ENCODE measurements around the gene RBM41.
"Not testable (repeated sequence)": the region's sequence is repeated elsewhere in the genome, so short reads cannot be mapped to it uniquely, and the experiment has no call there.

RBM41 gene

GRCh38 chrX:107123750-107124149 lies 5.1 kb upstream of the RBM41 start:
- Histone ChIP-seq H3K36me3 (ENCODE audit: insufficient read depth, low read length) (no peaks in the 10 kb centered on the region), H3K9ac (ENCODE audit: low read length) (no peak overlapping the region), H3K4me3 (ENCODE audit: low read depth in 1 of 2, low read length in 2 of 2) (no peak overlapping the region), H3K9me3 (ENCODE audit: low read length) (no peaks in the 10 kb centered on the region), H3K27ac (ENCODE audit: low read depth, low read length) (no peak overlapping the region), H3K27me3 (ENCODE audit: control insufficient read depth in 1 of 2, insufficient read depth in 2 of 2, low read length in 2 of 2) (no peaks in the 10 kb centered on the region), H3K4me1 (ENCODE audit: insufficient read depth, low read length) (no peaks in the 10 kb centered on the region)

GRCh38 chrX:107119283-107119682 lies 661 bp upstream of the RBM41 start:
- H3K36me3 ChIP-seq (ENCODE audit: insufficient read depth, low read length), result peaks cover 20% of the 10 kb centered on the region
- H3K9ac ChIP-seq (ENCODE audit: low read length), result no peak overlapping the region
- peak overlapping the region in 1 of 2 donors; percentile 58 for H3K4me3 ChIP-seq (ENCODE audit: low read depth in 1 of 2, low read length in 2 of 2)

GRCh38 chrX:107117993-107118321 lies 665 bp downstream of the RBM41 start:
- H3K9me3 ChIP-seq (ENCODE audit: low read length), result no peaks in the 10 kb centered on the region
- H3K36me3 ChIP-seq (ENCODE audit: insufficient read depth, low read length), result peaks cover 21% of the 10 kb centered on the region
- H3K4me3 ChIP-seq (ENCODE audit: low read depth in 1 of 2, low read length in 2 of 2), result peak overlapping the region; percentile 47 to 58
- peaks cover 0 to 5% of the 10 kb centered on the region in 2 donors for H3K27me3 ChIP-seq (ENCODE audit: control insufficient read depth in 1 of 2, insufficient read depth in 2 of 2, low read length in 2 of 2)
- no peaks in the 10 kb centered on the region for H3K4me1 ChIP-seq (ENCODE audit: insufficient read depth, low read length)
- H3K9ac ChIP-seq (ENCODE audit: low read length), result no peak overlapping the region
- peak overlapping the region; percentile 12 for H3K27ac ChIP-seq (ENCODE audit: low read depth, low read length)

More at GRCh38 chrX:107119283-107119682, 661 bp upstream of the RBM41 start:
- no peaks in the 10 kb centered on the region for H3K9me3 ChIP-seq (ENCODE audit: low read length)
- no peaks in the 10 kb centered on the region for H3K4me1 ChIP-seq (ENCODE audit: insufficient read depth, low read length)
- H3K27me3 ChIP-seq (ENCODE audit: control insufficient read depth in 1 of 2, insufficient read depth in 2 of 2, low read length in 2 of 2), result peaks cover 0 to 5% of the 10 kb centered on the region in 2 donors
- no peak overlapping the region for H3K27ac ChIP-seq (ENCODE audit: low read depth, low read length)

- H3K4me1 ChIP-seq (ENCODE audit: insufficient read depth, low read length), result no peaks in the 10 kb centered on the region
- no peaks in the 10 kb centered on the region for H3K27me3 ChIP-seq (ENCODE audit: control insufficient read depth in 1 of 2, insufficient read depth in 2 of 2, low read length in 2 of 2)
- no peak overlapping the region for H3K9ac ChIP-seq (ENCODE audit: low read length)
- no peak overlapping the region for H3K27ac ChIP-seq (ENCODE audit: low read depth, low read length)
- H3K4me3 ChIP-seq (ENCODE audit: low read depth in 1 of 2, low read length in 2 of 2), result no peak overlapping the region
- H3K9me3 ChIP-seq (ENCODE audit: low read length), result no peaks in the 10 kb centered on the region
- H3K36me3 ChIP-seq (ENCODE audit: insufficient read depth, low read length), result no peaks in the 10 kb centered on the region
Observed at GRCh38 chrX:107107459-107107858, 11.2 kb downstream of the RBM41 start.

- no peak overlapping the region for H3K9ac ChIP-seq (ENCODE audit: low read length)
- no peaks in the 10 kb centered on the region for H3K36me3 ChIP-seq (ENCODE audit: insufficient read depth, low read length)
- no peaks in the 10 kb centered on the region for H3K27me3 ChIP-seq (ENCODE audit: control insufficient read depth in 1 of 2, insufficient read depth in 2 of 2, low read length in 2 of 2)
- H3K9me3 ChIP-seq (ENCODE audit: low read length), result no peaks in the 10 kb centered on the region
- H3K4me1 ChIP-seq (ENCODE audit: insufficient read depth, low read length), result no peaks in the 10 kb centered on the region
- H3K4me3 ChIP-seq (ENCODE audit: low read depth in 1 of 2, low read length in 2 of 2), result no peak overlapping the region
- no peak overlapping the region for H3K27ac ChIP-seq (ENCODE audit: low read depth, low read length)
Observed at GRCh38 chrX:107102980-107103379, 15.6 kb downstream of the RBM41 start.

- Histone ChIP-seq H3K27me3 (ENCODE audit: control insufficient read depth in 1 of 2, insufficient read depth in 2 of 2, low read length in 2 of 2) (no peaks in the 10 kb centered on the region), H3K27ac (ENCODE audit: low read depth, low read length) (no peak overlapping the region), H3K4me1 (ENCODE audit: insufficient read depth, low read length) (no peaks in the 10 kb centered on the region), H3K9ac (ENCODE audit: low read length) (no peak overlapping the region), H3K9me3 (ENCODE audit: low read length) (no peaks in the 10 kb centered on the region), H3K36me3 (ENCODE audit: insufficient read depth, low read length) (no peaks in the 10 kb centered on the region), H3K4me3 (ENCODE audit: low read depth in 1 of 2, low read length in 2 of 2) (no peak overlapping the region)
Observed at GRCh38 chrX:107076158-107076557, 42.5 kb downstream of the RBM41 start.

- H3K36me3 ChIP-seq (ENCODE audit: insufficient read depth, low read length); H3K27ac ChIP-seq (ENCODE audit: low read depth, low read length); H3K9me3 ChIP-seq (ENCODE audit: low read length); H3K4me3 ChIP-seq (ENCODE audit: low read depth in 1 of 2, low read length in 2 of 2); H3K9ac ChIP-seq (ENCODE audit: low read length); H3K27me3 ChIP-seq (ENCODE audit: control insufficient read depth in 1 of 2, insufficient read depth in 2 of 2, low read length in 2 of 2); H3K4me1 ChIP-seq (ENCODE audit: insufficient read depth, low read length): not testable (repeated sequence)
Observed at GRCh38 chrX:107057731-107058130, 60.9 kb downstream of the RBM41 start.

- H3K27me3 ChIP-seq (ENCODE audit: control insufficient read depth in 1 of 2, insufficient read depth in 2 of 2, low read length in 2 of 2), result no peaks in the 10 kb centered on the region
- H3K27ac ChIP-seq (ENCODE audit: low read depth, low read length), result no peak overlapping the region
- no peaks in the 10 kb centered on the region for H3K36me3 ChIP-seq (ENCODE audit: insufficient read depth, low read length)
- H3K9ac ChIP-seq (ENCODE audit: low read length), result no peak overlapping the region
- no peaks in the 10 kb centered on the region for H3K4me1 ChIP-seq (ENCODE audit: insufficient read depth, low read length)
- H3K9me3 ChIP-seq (ENCODE audit: low read length), result no peaks in the 10 kb centered on the region
- no peak overlapping the region for H3K4me3 ChIP-seq (ENCODE audit: low read depth in 1 of 2, low read length in 2 of 2)
Observed at GRCh38 chrX:107054978-107055377, 63.6 kb downstream of the RBM41 start.

GRCh38 chrX:107050195-107050709 lies 68.4 kb downstream of the RBM41 start:
- Histone ChIP-seq H3K27me3 (ENCODE audit: control insufficient read depth in 1 of 2, insufficient read depth in 2 of 2, low read length in 2 of 2) (peaks cover 4 to 6% of the 10 kb centered on the region in 2 donors), H3K36me3 (ENCODE audit: insufficient read depth, low read length) (no peaks in the 10 kb centered on the region), H3K4me3 (ENCODE audit: low read depth in 1 of 2, low read length in 2 of 2) (no peak overlapping the region), H3K27ac (ENCODE audit: low read depth, low read length) (no peak overlapping the region), H3K4me1 (ENCODE audit: insufficient read depth, low read length) (no peaks in the 10 kb centered on the region), H3K9me3 (ENCODE audit: low read length) (peaks cover 5% of the 10 kb centered on the region), H3K9ac (ENCODE audit: low read length) (no peak overlapping the region)

- no peaks in the 10 kb centered on the region for H3K4me1 ChIP-seq (ENCODE audit: insufficient read depth, low read length)
- peaks cover 4 to 6% of the 10 kb centered on the region in 2 donors for H3K27me3 ChIP-seq (ENCODE audit: control insufficient read depth in 1 of 2, insufficient read depth in 2 of 2, low read length in 2 of 2)
- no peak overlapping the region for H3K9ac ChIP-seq (ENCODE audit: low read length)
- H3K36me3 ChIP-seq (ENCODE audit: insufficient read depth, low read length), result no peaks in the 10 kb centered on the region
- peaks cover 5% of the 10 kb centered on the region for H3K9me3 ChIP-seq (ENCODE audit: low read length)
- H3K27ac ChIP-seq (ENCODE audit: low read depth, low read length), result no peak overlapping the region
- H3K4me3 ChIP-seq (ENCODE audit: low read depth in 1 of 2, low read length in 2 of 2), result no peak overlapping the region
Observed at GRCh38 chrX:107047622-107048021, 71.0 kb downstream of the RBM41 start.

- H3K27ac ChIP-seq (ENCODE audit: low read depth, low read length), result no peak overlapping the region
- peaks cover 0 to 6% of the 10 kb centered on the region in 2 donors for H3K27me3 ChIP-seq (ENCODE audit: control insufficient read depth in 1 of 2, insufficient read depth in 2 of 2, low read length in 2 of 2)
- no peaks in the 10 kb centered on the region for H3K36me3 ChIP-seq (ENCODE audit: insufficient read depth, low read length)
- no peak overlapping the region for H3K4me3 ChIP-seq (ENCODE audit: low read depth in 1 of 2, low read length in 2 of 2)
- no peak overlapping the region for H3K9ac ChIP-seq (ENCODE audit: low read length)
- no peaks in the 10 kb centered on the region for H3K4me1 ChIP-seq (ENCODE audit: insufficient read depth, low read length)
- H3K9me3 ChIP-seq (ENCODE audit: low read length), result no peaks in the 10 kb centered on the region
Observed at GRCh38 chrX:107029752-107030151, 88.9 kb downstream of the RBM41 start.

GRCh38 chrX:107025545-107025944 lies 93.1 kb downstream of the RBM41 start:
- Histone ChIP-seq H3K4me3 (ENCODE audit: low read depth in 1 of 2, low read length in 2 of 2) (no peak overlapping the region), H3K9me3 (ENCODE audit: low read length) (no peaks in the 10 kb centered on the region), H3K4me1 (ENCODE audit: insufficient read depth, low read length) (no peaks in the 10 kb centered on the region), H3K36me3 (ENCODE audit: insufficient read depth, low read length) (no peaks in the 10 kb centered on the region), H3K27me3 (ENCODE audit: control insufficient read depth in 1 of 2, insufficient read depth in 2 of 2, low read length in 2 of 2) (no peaks in the 10 kb centered on the region), H3K27ac (ENCODE audit: low read depth, low read length) (no peak overlapping the region), H3K9ac (ENCODE audit: low read length) (no peak overlapping the region)

All from muscle layer of colon (tissue), 2 donors.